Measurements from ENCODE around the gene AGAP5.

- no peak for TF ChIP-seq POLR2AphosphoS5 (IDR thresholded peaks at IDR 0.05; ENCODE audit: low read depth, low read length)
- TF ChIP-seq TAF1 (IDR thresholded peaks at IDR 0.05; ENCODE audit: borderline replicate concordance, low read depth, low read length): no peak
- TF ChIP-seq POLR2A (IDR thresholded peaks at IDR 0.05; ENCODE audit: low read depth, low read length): no peak
Measured at GRCh38 chr10:73655990-73656298, 42.0 kb downstream of the AGAP5 start, which contains the start of gene SYNPO2L.

Measured in GM12892 (cell line).